Measurements from ENCODE around the gene PIM2. TPM values are rescaled to one million over a fixed set of nuclear protein-coding genes. Genes with fewer than 3 reads are reported as not detected.

Gene PIM2
- total RNA-seq, 2 donors from 2014 or later = 2.3 to 7.9 TPM

GRCh38 chrX:48933757-48934156, 14.9 kb upstream of the PIM2 start:
- Histone ChIP-seq H3K27me3 (no peaks in the 10 kb centered on the region), H3K4me1 (no peaks in the 10 kb centered on the region), H3K4me3 (no peak overlapping the region), H3K9me3 (no peaks in the 10 kb centered on the region), H3K27ac (no peak overlapping the region), H3K36me3 (replicated peaks in 1 of 2; ENCODE audit: insufficient read depth in 1 of 2, low read depth in 2 of 2) (peaks cover 0 to 4% of the 10 kb centered on the region in 2 donors)
- no peak for ATAC-seq
- 82 to 83% methylated on average over 2 of the region's 2 CpGs for WGBS, 2 donors
- TF ChIP-seq POLR2A (IDR thresholded peaks at IDR 0.05) (no peak), CTCF (IDR thresholded peaks at IDR 0.05) (no peak)
- no peak for DNase-seq
- intact Hi-C loops (cut with DNase I) = no loop called here

GRCh38 chrX:48927736-48928382, 9.0 kb upstream of the PIM2 start:
- ATAC-seq (no peak), DNase-seq (no peak)
- intact Hi-C loops (cut with DNase I) = no loop called here
- H3K9me3 ChIP-seq = no peaks in the 10 kb centered on the region
- peaks cover 0 to 8% of the 10 kb centered on the region in 2 donors for H3K36me3 ChIP-seq (replicated peaks in 1 of 2; ENCODE audit: insufficient read depth in 1 of 2, low read depth in 2 of 2)
- no peak for TF ChIP-seq POLR2A (IDR thresholded peaks at IDR 0.05)
- no peak for TF ChIP-seq CTCF (IDR thresholded peaks at IDR 0.05)
- WGBS, 2 donors = 71 to 72% methylated on average over 2 of the region's 2 CpGs
- H3K27ac ChIP-seq = no peak overlapping the region
- H3K27me3 ChIP-seq = no peaks in the 10 kb centered on the region
- H3K4me3 ChIP-seq = no peak overlapping the region
- H3K4me1 ChIP-seq = no peaks in the 10 kb centered on the region

DNA sequence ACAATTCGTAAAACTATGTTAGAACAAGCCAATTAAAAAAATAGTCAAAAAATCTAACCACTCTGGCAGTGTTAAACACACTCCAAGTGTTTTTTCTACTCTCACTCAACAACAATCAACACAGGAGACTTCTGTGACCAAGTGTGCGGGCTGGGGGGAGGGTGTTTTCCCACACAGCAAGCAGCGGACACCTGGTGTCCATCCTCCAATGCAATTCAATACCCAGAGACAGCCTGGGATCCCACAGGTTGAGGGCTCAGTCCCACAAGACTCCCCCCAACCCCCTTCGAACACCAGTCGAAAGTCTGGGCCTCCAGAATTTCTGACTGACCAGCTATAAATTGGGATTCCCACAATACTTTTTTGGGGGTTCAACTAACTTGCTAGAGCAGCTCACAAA, 8.3 kb upstream of the PIM2 start:
- peaks cover 0 to 8% of the 10 kb centered on the region in 2 donors for H3K36me3 ChIP-seq (replicated peaks in 1 of 2; ENCODE audit: insufficient read depth in 1 of 2, low read depth in 2 of 2)
- no peaks in the 10 kb centered on the region for H3K4me1 ChIP-seq
- no peak for DNase-seq
- intact Hi-C loops (cut with DNase I) = no loop called here
- 75 to 90% methylated on average over 2 to 3 of the region's 5 CpGs for WGBS, 2 donors
- H3K9me3 ChIP-seq = no peaks in the 10 kb centered on the region
- H3K4me3 ChIP-seq = no peak overlapping the region
- TF ChIP-seq CTCF (IDR thresholded peaks at IDR 0.05) = no peak
- TF ChIP-seq POLR2A (IDR thresholded peaks at IDR 0.05) = no peak
- H3K27me3 ChIP-seq = no peaks in the 10 kb centered on the region
- ATAC-seq = no peak
- no peak overlapping the region for H3K27ac ChIP-seq

DNA sequence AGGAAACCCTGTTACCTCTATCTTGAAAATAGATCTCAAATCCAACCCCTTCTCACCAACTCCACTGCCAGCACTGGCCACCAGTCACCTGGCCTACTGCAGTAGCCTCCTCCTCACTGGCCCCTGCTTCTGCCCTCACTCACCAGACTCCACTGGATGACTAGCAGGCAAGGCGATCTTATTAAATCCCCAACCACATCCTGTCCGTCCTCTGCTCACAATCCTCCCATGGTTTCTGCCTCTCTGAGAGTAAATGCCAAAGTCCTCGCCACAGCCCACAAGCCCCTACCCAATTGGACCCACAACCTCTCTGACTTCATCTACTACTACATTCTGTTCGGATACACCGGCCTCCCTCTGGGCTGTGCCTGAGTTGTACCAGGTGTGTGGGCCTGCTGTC, 5.4 kb upstream of the PIM2 start:
- H3K27me3 ChIP-seq = no peaks in the 10 kb centered on the region
- intact Hi-C loops (cut with DNase I) = no loop called here
- no peak overlapping the region for H3K27ac ChIP-seq
- peaks cover 8% of the 10 kb centered on the region for H3K4me1 ChIP-seq
- H3K36me3 ChIP-seq (replicated peaks in 1 of 2; ENCODE audit: insufficient read depth in 1 of 2, low read depth in 2 of 2) = peaks cover 0 to 5% of the 10 kb centered on the region in 2 donors
- 82 to 88% methylated on average over 3 to 5 of the region's 5 CpGs for WGBS, 2 donors
- ATAC-seq = no peak
- no peak overlapping the region for H3K4me3 ChIP-seq
- no peak for DNase-seq
- H3K9me3 ChIP-seq = no peaks in the 10 kb centered on the region
- TF ChIP-seq POLR2A (IDR thresholded peaks at IDR 0.05) (no peak), CTCF (IDR thresholded peaks at IDR 0.05) (no peak)

- ATAC-seq = no peak
Observed at GRCh38 chrX:48923771-48924170, 4.9 kb upstream of the PIM2 start.

More at GRCh38 chrX:48923771-48924170, 4.9 kb upstream of the PIM2 start:
- TF ChIP-seq CTCF (IDR thresholded peaks at IDR 0.05) (no peak), POLR2A (IDR thresholded peaks at IDR 0.05) (no peak)
- Histone ChIP-seq H3K27me3 (no peaks in the 10 kb centered on the region), H3K4me3 (no peak overlapping the region), H3K4me1 (peaks cover 8% of the 10 kb centered on the region), H3K27ac (no peak overlapping the region), H3K9me3 (no peaks in the 10 kb centered on the region), H3K36me3 (replicated peaks in 1 of 2; ENCODE audit: insufficient read depth in 1 of 2, low read depth in 2 of 2) (peaks cover 0 to 5% of the 10 kb centered on the region in 2 donors)
- intact Hi-C loops (cut with DNase I) = no loop called here
- no peak for DNase-seq
- WGBS, 2 donors = 75 to 83% methylated on average over 1 to 5 of the region's 13 CpGs
